ENCODE data around the gene BTBD6. TPM values are rescaled to one million over a fixed set of nuclear protein-coding genes. Genes with fewer than 3 reads are reported as not detected.

Gene BTBD6
- total RNA-seq, 1 donor from 2014 or later = 45.3 TPM

- no peak overlapping the region for H3K27ac ChIP-seq (replicated peaks)
- TF ChIP-seq CTCF (IDR thresholded peaks at IDR 0.05; ENCODE audit: borderline replicate concordance) = no peak
- H3K9me3 ChIP-seq (replicated peaks) = no peaks in the 10 kb centered on the region
- H3K4me1 ChIP-seq = peaks cover 39% of the 10 kb centered on the region
- no peaks in the 10 kb centered on the region for H3K27me3 ChIP-seq (ENCODE audit: low read depth)
- intact Hi-C loops (cut with micrococcal nuclease) = no loop called here
- no peak overlapping the region for H3K4me3 ChIP-seq
- peaks cover 36% of the 10 kb centered on the region for H3K36me3 ChIP-seq
- no peak for DNase-seq
Measured at GRCh38 chr14:105208738-105209075, 39.6 kb upstream of the BTBD6 start.

GRCh38 chr14:105209091-105209490, 39.2 kb upstream of the BTBD6 start:
- intact Hi-C loops (cut with micrococcal nuclease) = no loop called here
- Histone ChIP-seq H3K4me1 (peaks cover 35% of the 10 kb centered on the region), H3K27me3 (ENCODE audit: low read depth) (no peaks in the 10 kb centered on the region), H3K9me3 (replicated peaks) (no peaks in the 10 kb centered on the region), H3K36me3 (peaks cover 39% of the 10 kb centered on the region), H3K27ac (replicated peaks) (no peak overlapping the region), H3K4me3 (no peak overlapping the region)
- TF ChIP-seq CTCF (IDR thresholded peaks at IDR 0.05; ENCODE audit: borderline replicate concordance) = no peak
- DNase-seq = no peak

- intact Hi-C loops (cut with micrococcal nuclease) = no loop called here
- no peak overlapping the region for H3K4me3 ChIP-seq
- TF ChIP-seq CTCF (IDR thresholded peaks at IDR 0.05; ENCODE audit: borderline replicate concordance) = no peak
- no peak overlapping the region for H3K27ac ChIP-seq (replicated peaks)
- DNase-seq = no peak
- H3K9me3 ChIP-seq (replicated peaks) = no peaks in the 10 kb centered on the region
- peaks cover 30% of the 10 kb centered on the region for H3K4me1 ChIP-seq
- peaks cover 41% of the 10 kb centered on the region for H3K36me3 ChIP-seq
- H3K27me3 ChIP-seq (ENCODE audit: low read depth) = no peaks in the 10 kb centered on the region
Measured at GRCh38 chr14:105209646-105210045, 38.7 kb upstream of the BTBD6 start.

GRCh38 chr14:105210266-105211025, 37.9 kb upstream of the BTBD6 start:
- no peak for DNase-seq
- H3K4me1 ChIP-seq = peaks cover 22% of the 10 kb centered on the region
- peaks cover 41% of the 10 kb centered on the region for H3K36me3 ChIP-seq
- H3K27me3 ChIP-seq (ENCODE audit: low read depth) = no peaks in the 10 kb centered on the region
- H3K9me3 ChIP-seq (replicated peaks) = no peaks in the 10 kb centered on the region
- H3K4me3 ChIP-seq = no peak overlapping the region
- no peak for TF ChIP-seq CTCF (IDR thresholded peaks at IDR 0.05; ENCODE audit: borderline replicate concordance)
- H3K27ac ChIP-seq (replicated peaks) = no peak overlapping the region
- intact Hi-C loops (cut with micrococcal nuclease) = no loop called here

- TF ChIP-seq CTCF (IDR thresholded peaks at IDR 0.05; ENCODE audit: borderline replicate concordance) = no peak
- DNase-seq = no peak
- Histone ChIP-seq H3K36me3 (peaks cover 41% of the 10 kb centered on the region), H3K4me1 (peaks cover 17% of the 10 kb centered on the region), H3K27me3 (ENCODE audit: low read depth) (no peaks in the 10 kb centered on the region), H3K4me3 (no peak overlapping the region), H3K9me3 (replicated peaks) (no peaks in the 10 kb centered on the region), H3K27ac (replicated peaks) (no peak overlapping the region)
- intact Hi-C loops (cut with micrococcal nuclease) = no loop called here
Measured at GRCh38 chr14:105211086-105211757, 37.1 kb upstream of the BTBD6 start.
